SK-N-SH (cell line): ENCODE measurements around the gene RGS10. TPM values are rescaled to one million over a fixed set of nuclear protein-coding genes. Genes with fewer than 3 reads are reported as not detected.

Source experiments
- CTCF ChIA-PET: fragments of 300-600, 350-600 bp; formaldehyde crosslinking; extraction: SDS; loops from one replicate; lab custom pipeline; 2021; lab: Yijun Ruan, JAX
- POLR2A ChIA-PET: fragments of 350-600 bp; sonication (Branson Sonifier 250); formaldehyde crosslinking; extraction: SDS; loops from one replicate; lab custom pipeline; 2020; ENCODE audit warnings: antibody characterized with exemption, inconsistent platforms; lab: Yijun Ruan, JAX
- DNase-seq: peaks from one replicate; pipeline ENCODE4 v3.0.0; 2012
- H2AFZ ChIP-seq: fragments of 200-600 bp; sonication (generic); 2 replicates; pipeline ENCODE4 v1.8.1; 2016; ENCODE audit warnings: antibody characterized with exemption, mild to moderate bottlenecking, low read depth
- H3F3A ChIP-seq: fragments of 200-600 bp; sonication (generic); replicated peaks from 2 replicates; pipeline ENCODE3; 2016; ENCODE audit warnings: antibody characterized with exemption, mild to moderate bottlenecking; ENCODE audit not compliant: insufficient read depth
- H3K27ac ChIP-seq, 2 experiments: fragments of 200-500 bp in 1 of 2; fragments of 200-600 bp in 1 of 2; sonication (Bioruptor generic) in 1 of 2; sonication (generic), shearing (Covaris generic) in 1 of 2; 2 replicates each; pipeline versions ENCODE4 v1.5.1 to v1.6.1; 2014 to 2016; ENCODE audit warnings: low read depth in 2 of 2, inconsistent platforms in 1 of 2, low read length in 1 of 2, mild to moderate bottlenecking in 1 of 2, mixed read lengths in 1 of 2
- H3K27me3 ChIP-seq: fragments of 200-600 bp; sonication (generic), shearing (Covaris generic); 2 replicates; pipeline ENCODE4 v1.6.1; 2016; ENCODE audit warnings: mixed run types; ENCODE audit not compliant: insufficient read depth
- H3K36me3 ChIP-seq, 2 experiments: fragments of 200-500 bp in 1 of 2; fragments of 200-600 bp in 1 of 2; sonication (Bioruptor generic) in 1 of 2; sonication (generic) in 1 of 2; replicated peaks in 1 of 2; 2 replicates each; pipeline versions ENCODE3 to v1.5.1; 2014 to 2016; ENCODE audit warnings: low read length in 1 of 2, mild to moderate bottlenecking in 1 of 2; ENCODE audit not compliant: insufficient read depth in 2 of 2, control insufficient read depth in 1 of 2
- H3K4me1 ChIP-seq, 2 experiments: fragments of 200-500 bp in 1 of 2; fragments of 200-600 bp in 1 of 2; sonication (Bioruptor generic) in 1 of 2; sonication (generic), shearing (Covaris generic) in 1 of 2; 2 replicates each; pipeline versions ENCODE4 v1.5.1 to v1.6.1; 2014 to 2016; ENCODE audit warnings: low read depth in 1 of 2, low read length in 1 of 2, mixed run types in 1 of 2; ENCODE audit not compliant: insufficient read depth in 2 of 2, control insufficient read depth in 1 of 2
- H3K4me2 ChIP-seq: fragments of 200-600 bp; sonication (generic), shearing (Covaris generic); 2 replicates; pipeline ENCODE4 v1.6.1; 2017; ENCODE audit warnings: mixed run types
- H3K4me3 ChIP-seq, 2 experiments: fragments of 200-500 bp in 1 of 2; fragments of 200-600 bp in 1 of 2; sonication (Bioruptor generic) in 1 of 2; sonication (generic), shearing (Covaris generic) in 1 of 2; 2 replicates each; pipeline versions ENCODE4 v1.5.1 to v1.8.1; 2014 to 2016; ENCODE audit warnings: low read depth in 2 of 2, inconsistent platforms in 1 of 2, low read length in 1 of 2, mild to moderate bottlenecking in 1 of 2, mixed read lengths in 1 of 2, moderate library complexity in 1 of 2
- H3K79me2 ChIP-seq: fragments of 200-600 bp; sonication (generic); 2 replicates; pipeline ENCODE4 v1.8.1; 2017; ENCODE audit warnings: mild to moderate bottlenecking; ENCODE audit not compliant: insufficient read depth
- H3K9ac ChIP-seq: fragments of 200-600 bp; sonication (generic); 2 replicates; pipeline ENCODE4 v1.6.1; 2017; ENCODE audit warnings: mixed run types
- H3K9me2 ChIP-seq: fragments of 200-600 bp; sonication (generic); 2 replicates; pipeline ENCODE4 v1.6.1; 2017; ENCODE audit warnings: mixed run types
- H3K9me3 ChIP-seq: fragments of 200-600 bp; sonication (generic); 2 replicates; pipeline ENCODE4 v1.6.1; 2017; ENCODE audit warnings: mixed run types, mild to moderate bottlenecking, moderate library complexity
- H4K20me1 ChIP-seq: fragments of 200-600 bp; sonication (generic); 2 replicates; pipeline ENCODE4 v1.6.1; 2017; ENCODE audit warnings: mild to moderate bottlenecking, mixed run types; ENCODE audit not compliant: insufficient read depth
- CTCF ChIP-seq: fragments of 200-600 bp; sonication (generic); IDR thresholded peaks from 2 replicates; pipeline ENCODE4 v1.6.1; 2017; ENCODE audit warnings: antibody characterized with exemption, mild to moderate bottlenecking, moderate library complexity
- EP300 ChIP-seq, 2 experiments: IDR thresholded peaks; 2 replicates each; pipeline versions ENCODE4 v1.4.0 to v1.6.1; 2012; ENCODE audit warnings: borderline replicate concordance in 1 of 2, low read depth in 1 of 2, low read length in 1 of 2
- EZH2phosphoT487 ChIP-seq: fragments of 200-600 bp; sonication (generic); IDR thresholded peaks from 2 replicates; pipeline ENCODE4 v1.6.1; 2017; ENCODE audit warnings: low read depth, mixed run types, mild to moderate bottlenecking, antibody characterized with exemption, moderate library complexity, borderline replicate concordance
- FOSL2 ChIP-seq: IDR thresholded peaks from 2 replicates; pipeline ENCODE4 v1.4.0; 2012; ENCODE audit warnings: low read depth, mild to moderate bottlenecking, moderate library complexity, borderline replicate concordance
- FOXM1 ChIP-seq: IDR thresholded peaks from 2 replicates; pipeline ENCODE4 v1.4.0; 2012; ENCODE audit warnings: low read depth, mild to moderate bottlenecking
- IRF3 ChIP-seq: fragments of 150-350 bp; IDR thresholded peaks from 2 replicates; pipeline ENCODE4 v1.6.1; 2016; ENCODE audit warnings: mild to moderate bottlenecking, low read depth, low read length
- MEF2A ChIP-seq: IDR thresholded peaks from 2 replicates; pipeline ENCODE4 v1.4.0; 2012; ENCODE audit warnings: low read depth, borderline replicate concordance
- MXI1 ChIP-seq: IDR thresholded peaks from 2 replicates; pipeline ENCODE4 v1.6.1; 2012; ENCODE audit warnings: mild to moderate bottlenecking, low read depth, low read length, improper control_type of control experiment
- NRF1 ChIP-seq: IDR thresholded peaks from 2 replicates; pipeline ENCODE4 v1.6.1; 2012; ENCODE audit warnings: low read depth, mild to moderate bottlenecking, low read length
- PBX3 ChIP-seq: IDR thresholded peaks from 2 replicates; pipeline ENCODE4; 2012
- POLR2AphosphoS5 ChIP-seq: IDR thresholded peaks from 2 replicates; pipeline ENCODE4 v1.6.1; 2012; ENCODE audit warnings: low read depth, low read length
- RAD21 ChIP-seq: IDR thresholded peaks from 2 replicates; pipeline ENCODE4 v1.6.1; 2012; ENCODE audit warnings: mild to moderate bottlenecking, low read length
- SMC3 ChIP-seq: IDR thresholded peaks from 2 replicates; pipeline ENCODE4 v1.6.1; 2012; ENCODE audit warnings: low read depth, low read length, improper control_type of control experiment
- TAF1 ChIP-seq: IDR thresholded peaks from 2 replicates; pipeline ENCODE4 v1.6.1; 2012; ENCODE audit warnings: low read depth, mild to moderate bottlenecking, low read length, moderate library complexity, borderline replicate concordance
- TCF12 ChIP-seq: IDR thresholded peaks from 2 replicates; pipeline ENCODE4 v1.4.0; 2012
- TEAD4 ChIP-seq: IDR thresholded peaks from 2 replicates; pipeline ENCODE4 v1.4.0; 2012; ENCODE audit warnings: mild to moderate bottlenecking, borderline replicate concordance; ENCODE audit not compliant: insufficient read depth
- USF2 ChIP-seq: fragments of 150-350 bp; IDR thresholded peaks from 2 replicates; pipeline ENCODE4 v1.6.1; 2017; ENCODE audit warnings: antibody characterized with exemption, low read length, low read depth, borderline replicate concordance
- WGBS: methylation state at CpG from one replicate; pipeline ENCODE4 v1.1.6; 2017; ENCODE audit warnings: low lambda C conversion rate; 5-methylcytosine and 5-hydroxymethylcytosine counted together
- polyA plus RNA-seq, 3 experiments: library from polyadenylated mRNA; depleted of rRNA; stranded (reverse); fragments of >200 nt; gene quantifications; 2 replicates each; pipeline ENCODE4 v1.2.3, GENCODE V29; 2012
- TF ChIP-seq, protein P1 (sequence below): IDR thresholded peaks from 2 replicates; pipeline ENCODE4 v1.6.1; 2012; ENCODE audit warnings: mild to moderate bottlenecking, low read depth, low read length, moderate library complexity
- TF ChIP-seq, protein P2 (sequence below): IDR thresholded peaks from 2 replicates; pipeline ENCODE4 v1.4.0; 2012; ENCODE audit warnings: low read depth, borderline replicate concordance

RGS10 gene
- polyA plus RNA-seq, 1 of the 3 experiments (the other 2 are of a cell fraction): 44.6 TPM

GRCh38 chr10:119540038-119540437, 2.5 kb downstream of the RGS10 start:
- H3K4me2 ChIP-seq: peak overlapping the region; percentile 97; the same call in 1 of the 2 replicates
- H4K20me1 ChIP-seq: peaks cover under 1% of the 10 kb centered on the region; the same call in 1 of the 2 replicates

More at GRCh38 chr10:119540038-119540437, 2.5 kb downstream of the RGS10 start:
- Histone ChIP-seq H3K27ac (no peak overlapping the region), H2AFZ (no peak overlapping the region), H3K9me2 (no peaks in the 10 kb centered on the region), H3K4me1 (peaks cover 0 to 17% of the 10 kb centered on the region in 2 experiments; a peak in 2 of 4 replicates), H3F3A (peaks cover 9% of the 10 kb centered on the region), H3K27me3 (no peaks in the 10 kb centered on the region), H3K79me2 (peaks cover 61% of the 10 kb centered on the region), H3K9me3 (no peaks in the 10 kb centered on the region), H3K36me3 (no peaks in the 10 kb centered on the region), H3K9ac (no peak overlapping the region), H3K4me3 (no peak overlapping the region)
- WGBS: 94% methylated on average over 4 of the region's 4 CpGs
- CTCF ChIA-PET: interaction anchor here (1.3 kb wide), 1 partner anchor 341 kb away, joined by 5 read pairs; no protein-coding TSS in a partner anchor
- POLR2A ChIA-PET: no interaction called here
- TF ChIP-seq, protein P1, sequence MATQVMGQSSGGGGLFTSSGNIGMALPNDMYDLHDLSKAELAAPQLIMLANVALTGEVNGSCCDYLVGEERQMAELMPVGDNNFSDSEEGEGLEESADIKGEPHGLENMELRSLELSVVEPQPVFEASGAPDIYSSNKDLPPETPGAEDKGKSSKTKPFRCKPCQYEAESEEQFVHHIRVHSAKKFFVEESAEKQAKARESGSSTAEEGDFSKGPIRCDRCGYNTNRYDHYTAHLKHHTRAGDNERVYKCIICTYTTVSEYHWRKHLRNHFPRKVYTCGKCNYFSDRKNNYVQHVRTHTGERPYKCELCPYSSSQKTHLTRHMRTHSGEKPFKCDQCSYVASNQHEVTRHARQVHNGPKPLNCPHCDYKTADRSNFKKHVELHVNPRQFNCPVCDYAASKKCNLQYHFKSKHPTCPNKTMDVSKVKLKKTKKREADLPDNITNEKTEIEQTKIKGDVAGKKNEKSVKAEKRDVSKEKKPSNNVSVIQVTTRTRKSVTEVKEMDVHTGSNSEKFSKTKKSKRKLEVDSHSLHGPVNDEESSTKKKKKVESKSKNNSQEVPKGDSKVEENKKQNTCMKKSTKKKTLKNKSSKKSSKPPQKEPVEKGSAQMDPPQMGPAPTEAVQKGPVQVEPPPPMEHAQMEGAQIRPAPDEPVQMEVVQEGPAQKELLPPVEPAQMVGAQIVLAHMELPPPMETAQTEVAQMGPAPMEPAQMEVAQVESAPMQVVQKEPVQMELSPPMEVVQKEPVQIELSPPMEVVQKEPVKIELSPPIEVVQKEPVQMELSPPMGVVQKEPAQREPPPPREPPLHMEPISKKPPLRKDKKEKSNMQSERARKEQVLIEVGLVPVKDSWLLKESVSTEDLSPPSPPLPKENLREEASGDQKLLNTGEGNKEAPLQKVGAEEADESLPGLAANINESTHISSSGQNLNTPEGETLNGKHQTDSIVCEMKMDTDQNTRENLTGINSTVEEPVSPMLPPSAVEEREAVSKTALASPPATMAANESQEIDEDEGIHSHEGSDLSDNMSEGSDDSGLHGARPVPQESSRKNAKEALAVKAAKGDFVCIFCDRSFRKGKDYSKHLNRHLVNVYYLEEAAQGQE: no peak
- TF ChIP-seq POLR2AphosphoS5 (no peak), EZH2phosphoT487 (no peak), EP300 (IDR thresholded peaks at IDR 0.05; ENCODE audit: borderline replicate concordance in 1 of 2, low read depth in 1 of 2, low read length in 1 of 2) (no peak), USF2 (no peak), FOSL2 (no peak), TEAD4 (no peak), FOXM1 (no peak), TCF12 (no peak), TAF1 (no peak), SMC3 (no peak), MEF2A (no peak), CTCF (no peak), IRF3 (no peak), RAD21 (no peak), NRF1 (no peak), PBX3 (no peak), MXI1 (no peak)
- TF ChIP-seq, protein P2, sequence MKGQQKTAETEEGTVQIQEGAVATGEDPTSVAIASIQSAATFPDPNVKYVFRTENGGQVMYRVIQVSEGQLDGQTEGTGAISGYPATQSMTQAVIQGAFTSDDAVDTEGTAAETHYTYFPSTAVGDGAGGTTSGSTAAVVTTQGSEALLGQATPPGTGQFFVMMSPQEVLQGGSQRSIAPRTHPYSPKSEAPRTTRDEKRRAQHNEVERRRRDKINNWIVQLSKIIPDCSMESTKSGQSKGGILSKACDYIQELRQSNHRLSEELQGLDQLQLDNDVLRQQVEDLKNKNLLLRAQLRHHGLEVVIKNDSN: no peak
- DNase-seq: no peak
